Common myeloid progenitor, CD34-positive (primary cell): ENCODE results near the gene FGF22.
A peak's percentile ranks its signal among the peaks of the same experiment; 100 is the strongest.

Experiments
- CTCF ChIA-PET: fragments of 350-600 bp; sonication (Branson Sonifier 250); formaldehyde crosslinking; loops from one replicate; lab custom pipeline; 2021; ENCODE audit warnings: antibody characterized with exemption; lab: Charles Lee
- POLR2A ChIA-PET: fragments of 350-600 bp; sonication (Branson Sonifier 250); formaldehyde crosslinking; loops from one replicate; lab custom pipeline; 2021; ENCODE audit warnings: antibody characterized with exemption; lab: Charles Lee
- DNase-seq, 3 donors: peaks; one replicate each; pipeline versions ENCODE4 v3.0.0 to v3.0.0-alpha.2; 2013
- H3K27ac ChIP-seq, 2 experiments: 1 replicate in 1 of 2; 2 replicates in 1 of 2; pipeline ENCODE4 v1.7.0; 2013; ENCODE audit warnings: inconsistent platforms in 2 of 2, low read length in 2 of 2, mild to moderate bottlenecking in 2 of 2, low read depth in 1 of 2, moderate library complexity in 1 of 2; ENCODE audit not compliant: severe bottlenecking in 2 of 2, insufficient read depth in 1 of 2, poor library complexity in 1 of 2
- H3K27me3 ChIP-seq, 5 experiments: replicated peaks in 2 of 5; 1 replicate in 3 of 5; 2 replicates in 2 of 5; pipeline versions ENCODE4 v1.6.1 to v1.7.0; 2013; ENCODE audit warnings: low read length in 4 of 5, mild to moderate bottlenecking in 2 of 5, moderate library complexity in 2 of 5, inconsistent platforms in 1 of 5; ENCODE audit not compliant: insufficient read depth in 5 of 5, control insufficient read depth in 4 of 5
- H3K36me3 ChIP-seq, 4 experiments: 1 replicate in 2 of 4; 2 replicates in 2 of 4; pipeline versions ENCODE4 v1.6.1 to v1.7.0; 2013; ENCODE audit warnings: low read length in 3 of 4, control low read depth in 1 of 4, mild to moderate bottlenecking in 1 of 4; ENCODE audit not compliant: control insufficient read depth in 4 of 4, insufficient read depth in 4 of 4
- H3K4me1 ChIP-seq, 4 experiments: 1 replicate in 3 of 4; 2 replicates in 1 of 4; pipeline versions ENCODE4 v1.6.1 to v1.7.1; 2013; ENCODE audit warnings: low read length in 3 of 4, mild to moderate bottlenecking in 3 of 4, control low read depth in 1 of 4, inconsistent platforms in 1 of 4, moderate library complexity in 1 of 4; ENCODE audit not compliant: control insufficient read depth in 4 of 4, insufficient read depth in 4 of 4; ENCODE audit errors: control extremely low read depth in 1 of 4
- H3K4me3 ChIP-seq, 7 experiments: 1 replicate in 4 of 7; 2 replicates in 3 of 7; pipeline versions ENCODE4 v1.5.1 to v1.7.0; 2013; ENCODE audit warnings: mild to moderate bottlenecking in 7 of 7, low read length in 6 of 7, moderate library complexity in 6 of 7, inconsistent platforms in 2 of 7, low read depth in 2 of 7, control low read depth in 1 of 7; ENCODE audit not compliant: insufficient read depth in 4 of 7, control insufficient read depth in 1 of 7; ENCODE audit errors: extremely low read depth in 1 of 7
- H3K9me3 ChIP-seq, 5 experiments: 1 replicate in 4 of 5; 2 replicates in 1 of 5; pipeline versions ENCODE4 v1.6.1 to v1.7.1; 2013; ENCODE audit warnings: low read length in 4 of 5, mild to moderate bottlenecking in 2 of 5, inconsistent platforms in 1 of 5, low read depth in 1 of 5, moderate library complexity in 1 of 5; ENCODE audit not compliant: control insufficient read depth in 4 of 5, insufficient read depth in 2 of 5; ENCODE audit errors: control extremely low read depth in 1 of 5
- WGBS: methylation state at CpG from one replicate; pipeline ENCODE4 v1.1.5; 2013; ENCODE audit not compliant: insufficient coverage; 5-methylcytosine and 5-hydroxymethylcytosine counted together

FGF22 gene

DNA sequence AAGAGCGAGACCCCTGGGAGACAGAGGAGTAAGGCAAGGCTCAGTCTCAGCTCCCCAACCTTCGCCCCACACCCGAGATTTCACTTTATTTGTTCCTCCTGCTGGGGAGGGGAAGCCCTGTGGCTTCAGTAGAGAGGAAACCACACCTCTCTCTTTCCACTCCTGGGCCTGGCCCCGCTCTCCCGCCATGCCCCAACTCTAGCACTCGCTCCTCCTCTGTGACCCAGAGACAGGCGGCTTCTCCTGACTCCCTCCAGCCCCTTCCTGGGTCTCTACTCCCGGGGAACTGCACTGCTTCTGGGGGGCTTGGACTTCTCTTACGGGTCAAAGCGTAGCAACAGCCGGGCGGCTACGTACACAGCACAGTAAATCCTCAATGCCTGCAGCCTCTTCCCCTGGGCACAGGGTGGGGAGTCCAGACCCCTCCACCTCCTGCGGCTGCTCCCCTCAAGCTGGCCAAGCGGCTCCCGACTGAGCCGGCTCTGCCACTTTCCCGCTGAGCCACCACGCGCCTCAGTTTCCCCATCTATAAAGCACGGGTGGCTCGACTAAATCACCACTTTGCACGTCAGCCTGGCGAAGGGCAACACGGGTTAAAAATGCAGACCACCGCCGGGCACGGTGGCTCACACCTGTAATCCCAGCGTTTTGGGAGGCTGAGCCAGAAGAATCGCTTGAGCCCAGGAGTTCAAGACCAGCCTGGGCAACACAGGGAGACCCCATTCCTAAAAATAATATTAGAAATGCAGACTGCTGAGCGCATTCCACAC, 21.9 kb downstream of the FGF22 start:
- peak overlapping the region; percentile 20 to 89 (median 84) for H3K4me3 ChIP-seq
- 4% methylated on average over 30 of the region's 31 CpGs for WGBS
- ChIA-PET CTCF (interaction anchor here (1.2 to 1.7 kb wide), 2 partner anchors 14 to 77 kb away, joined by 4 to 5 read pairs; no protein-coding TSS in a partner anchor), POLR2A (interaction anchor here (0.6 kb wide), 1 partner anchor 10 kb away, joined by 3 read pairs; no protein-coding TSS in a partner anchor)
- H3K36me3 ChIP-seq = peaks cover 0 to 34% (median 10%) of the 10 kb centered on the region in 4 experiments
- H3K27me3 ChIP-seq = no peaks in the 10 kb centered on the region
- H3K27ac ChIP-seq = peak overlapping the region; percentile 50 to 81
- H3K4me1 ChIP-seq = peaks cover 0 to 58% (median 43%) of the 10 kb centered on the region in 4 experiments
- H3K9me3 ChIP-seq = no peaks in the 10 kb centered on the region
- peak; percentile 50 to 72 (median 68) for DNase-seq

DNA sequence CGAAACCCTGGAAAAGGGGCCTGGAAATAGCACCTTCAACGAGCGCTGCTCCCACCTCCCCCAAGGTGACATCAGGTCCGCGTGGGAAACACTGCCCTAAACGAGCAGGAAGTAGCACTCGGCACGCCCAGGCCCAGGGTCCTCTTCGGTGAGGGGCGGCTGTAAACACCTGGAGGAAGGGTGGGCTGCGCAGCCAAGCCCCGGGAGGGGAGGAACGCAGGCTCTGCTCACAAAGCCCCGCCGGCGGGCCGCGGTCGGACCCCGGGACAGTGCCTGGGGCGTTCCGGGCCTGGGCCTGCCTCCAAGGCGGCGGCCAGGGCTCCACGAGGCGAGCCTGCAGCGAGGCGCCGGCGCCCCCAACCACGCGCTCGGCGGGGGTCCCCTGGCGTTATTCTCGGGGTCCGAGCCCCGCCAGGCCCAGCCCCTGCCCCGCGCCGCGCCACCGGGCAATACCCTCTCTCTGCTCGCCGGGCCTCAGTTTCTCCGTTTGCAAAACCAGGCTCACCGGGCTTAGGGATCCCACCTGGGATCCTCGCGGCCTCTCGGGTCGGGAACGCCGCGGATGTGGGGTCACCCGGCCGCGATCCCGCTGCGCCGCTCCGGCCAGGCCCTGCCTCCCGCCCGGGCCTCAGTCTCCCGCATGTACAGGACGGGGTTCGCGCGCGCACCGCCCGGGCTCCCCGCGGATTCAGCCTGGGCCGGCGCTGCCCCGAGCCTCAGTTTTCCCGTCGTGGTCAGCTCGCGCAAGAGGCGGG, 22.7 kb downstream of the FGF22 start:
- H3K27me3 ChIP-seq = no peaks in the 10 kb centered on the region
- peak overlapping the region; percentile 20 to 89 (median 84) for H3K4me3 ChIP-seq
- WGBS = under 1% methylated on average over 80 of the region's 81 CpGs
- ChIA-PET CTCF (interaction anchor here (1.3 kb wide), 1 partner anchor 37 kb away, joined by 3 read pairs; no protein-coding TSS in a partner anchor), POLR2A (interaction anchor here (0.6 to 1.5 kb wide), 3 partner anchors 10 to 37 kb away, joined by 3 to 4 read pairs (median 3); no protein-coding TSS in a partner anchor)
- H3K36me3 ChIP-seq = peaks cover 0 to 26% (median 5%) of the 10 kb centered on the region in 4 experiments
- peaks cover 0 to 58% (median 43%) of the 10 kb centered on the region in 4 experiments for H3K4me1 ChIP-seq
- H3K9me3 ChIP-seq = peaks cover 0 to 1% (median 0%) of the 10 kb centered on the region in 5 experiments
- H3K27ac ChIP-seq = peak overlapping the region; percentile 40 to 81
- DNase-seq = peak; percentile 38 to 74 (median 68)

DNA sequence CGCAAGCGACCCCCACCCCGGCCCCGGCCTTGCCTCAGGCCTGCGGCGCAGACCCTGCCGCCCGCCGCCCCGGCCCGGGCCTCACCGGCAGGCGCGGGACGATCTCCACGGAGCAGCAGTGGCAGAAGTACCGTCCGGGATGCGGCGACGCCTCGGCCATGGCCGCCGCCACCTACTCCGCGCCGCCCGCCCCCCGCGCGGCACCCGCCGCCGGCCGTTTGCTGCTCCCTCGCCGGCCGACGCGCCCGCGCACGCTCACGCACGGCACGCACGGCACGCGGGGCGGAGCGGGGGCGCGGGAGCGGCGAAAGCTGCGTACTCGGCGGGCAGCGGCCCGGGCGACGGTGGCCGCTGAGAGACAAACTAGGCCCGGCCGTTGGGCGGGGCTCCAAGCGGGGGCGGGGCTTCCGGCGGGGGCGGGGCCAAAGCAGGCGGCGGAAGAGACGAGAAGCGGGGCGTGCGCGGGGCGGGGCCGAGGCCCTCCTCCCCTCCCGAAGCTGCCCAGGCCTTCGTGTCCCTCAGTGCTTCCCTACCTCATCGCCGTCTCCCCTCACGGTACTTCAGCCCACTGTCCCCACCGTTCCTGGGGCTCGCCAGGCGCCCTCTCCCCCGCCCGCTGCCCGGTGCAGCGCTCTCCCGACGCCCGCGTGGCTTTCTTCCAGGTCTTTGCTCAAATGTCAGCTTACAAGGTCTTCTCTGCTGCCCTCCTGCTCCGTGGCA, 23.4 kb downstream of the FGF22 start, which contains the start of gene RNF126:
TSS of gene RNF126 (minus strand) at position 253 of the 720 bp plus-strand sequence. CDS start at position 160, 93 bp downstream.
- under 1% methylated on average over 83 of the region's 97 CpGs for WGBS
- peak; percentile 83 to 90 (median 88) for DNase-seq
- CTCF ChIA-PET = interaction anchor here (1.0 to 1.5 kb wide), 3 partner anchors 10 to 71 kb away, joined by 3 to 4 read pairs (median 3); no protein-coding TSS in a partner anchor
- Histone ChIP-seq H3K4me1 (peaks cover 0 to 58% (median 45%) of the 10 kb centered on the region in 4 experiments), H3K9me3 (peaks cover 0 to 5% (median 0%) of the 10 kb centered on the region in 5 experiments), H3K27me3 (no peaks in the 10 kb centered on the region), H3K4me3 (peak within 1 kb of the TSS; percentile 58 to 89 (median 84)), H3K36me3 (peaks cover 0 to 20% (median 2%) of the 10 kb centered on the region in 4 experiments), H3K27ac (peak within 1 kb of the TSS; percentile 40 to 81)
- POLR2A ChIA-PET = interaction anchor here (0.8 to 1.5 kb wide), 2 partner anchors 15 to 36 kb away, joined by 3 to 4 read pairs; no protein-coding TSS in a partner anchor

DNA sequence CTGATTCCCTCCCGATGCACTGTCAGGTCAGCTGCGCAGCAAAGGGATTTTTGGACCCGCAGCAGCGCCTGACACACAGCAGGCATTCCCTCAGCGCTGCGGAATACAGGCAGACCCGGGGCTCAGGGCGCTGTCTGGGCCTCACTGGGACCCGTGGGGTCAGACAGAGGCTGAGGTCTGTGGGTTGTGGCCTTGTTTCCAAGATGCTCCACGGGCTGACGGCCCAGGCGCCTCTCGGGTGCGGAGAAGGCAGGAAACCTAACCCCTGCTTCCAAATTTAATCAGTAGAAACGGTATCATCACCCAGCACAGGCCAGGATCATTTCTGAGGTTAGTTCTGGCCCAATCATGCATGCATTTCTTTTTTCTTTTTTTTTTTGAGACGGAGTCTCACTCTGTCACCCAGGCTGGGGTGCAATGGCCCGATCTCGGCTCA, 24.0 kb downstream of the FGF22 start:
- POLR2A ChIA-PET = interaction anchor here (0.8 to 1.5 kb wide), 2 partner anchors 14 to 36 kb away, joined by 3 to 4 read pairs; no protein-coding TSS in a partner anchor
- peaks cover 0 to 14% (median 0%) of the 10 kb centered on the region in 4 experiments for H3K36me3 ChIP-seq
- WGBS = 64% methylated on average over 16 of the region's 18 CpGs
- peaks cover 0 to 55% (median 46%) of the 10 kb centered on the region in 4 experiments for H3K4me1 ChIP-seq
- no peak for DNase-seq
- CTCF ChIA-PET = interaction anchor here (1.0 to 1.5 kb wide), 3 partner anchors 9 to 70 kb away, joined by 3 to 4 read pairs (median 3); no protein-coding TSS in a partner anchor
- H3K27me3 ChIP-seq = no peaks in the 10 kb centered on the region
- peaks cover 0 to 8% (median 0%) of the 10 kb centered on the region in 5 experiments for H3K9me3 ChIP-seq
- H3K4me3 ChIP-seq = peak overlapping the region in 6 of 7 experiments; percentile 48 to 89 (median 67)
- peak overlapping the region in 1 of 2 experiments; percentile 76 for H3K27ac ChIP-seq

- H3K36me3 ChIP-seq = peaks cover 0 to 10% (median 0%) of the 10 kb centered on the region in 4 experiments
- ChIA-PET POLR2A (no interaction called here), CTCF (interaction anchor here (0.6 to 1.0 kb wide), 3 partner anchors 10 to 199 kb away, joined by 3 to 4 read pairs (median 3); no protein-coding TSS in a partner anchor)
- DNase-seq = peak; percentile 85 to 91 (median 88)
- H3K27ac ChIP-seq = no peak overlapping the region
- H3K4me1 ChIP-seq = peaks cover 0 to 50% (median 46%) of the 10 kb centered on the region in 4 experiments
- WGBS = 3% methylated on average over 20 of the region's 24 CpGs
- H3K9me3 ChIP-seq = peaks cover 0 to 8% (median 0%) of the 10 kb centered on the region in 5 experiments
- peak overlapping the region in 1 of 7 experiments; percentile 16 for H3K4me3 ChIP-seq
- H3K27me3 ChIP-seq = no peaks in the 10 kb centered on the region
Measured at GRCh38 chr19:664913-665443, 25.3 kb downstream of the FGF22 start.
